ENCODE measurements around the gene TEX53. TPM values are rescaled to one million over a fixed set of nuclear protein-coding genes. Genes with fewer than 3 reads are reported as not detected.

Gene TEX53
- total and polyA plus RNA-seq, 2 donors (not counting 1 experiment from before 2014, with no cell fraction given): not detected

- Mint-ChIP-seq H3K4me3 (no peak overlapping the region), H3K4me1 (peaks cover 2% of the 10 kb centered on the region), H3K27me3 (no peaks in the 10 kb centered on the region), H3K27ac (no peak overlapping the region), H3K9me3 (ENCODE audit: insufficient read depth) (no peaks in the 10 kb centered on the region)
- no peak for ATAC-seq (ENCODE audit: low read depth)
- H3K4me2 ChIP-seq (replicated peaks; ENCODE audit: low read depth, low read length, poor library complexity, severe bottlenecking): no peak overlapping the region
- H3K27me3 ChIP-seq (replicated peaks in 1 of 4; ENCODE audit: control extremely low read depth in 1 of 4, control insufficient read depth in 3 of 4, insufficient read depth in 4 of 4, low read length in 3 of 4): no peaks in the 10 kb centered on the region
- H3K36me3 ChIP-seq (replicated peaks in 1 of 2; ENCODE audit: control extremely low read depth in 1 of 2, control insufficient read depth in 1 of 2, extremely low read depth in 1 of 2, insufficient read depth in 2 of 2, low read length in 1 of 2): peaks cover 19 to 88% of the 10 kb centered on the region in 2 experiments
- intact Hi-C loops (cut with micrococcal nuclease): no loop called here
- H3K4me3 ChIP-seq (ENCODE audit: control extremely low read depth in 1 of 5, extremely low read depth in 1 of 5, insufficient read depth in 1 of 5, low read depth in 2 of 5, low read length in 4 of 5): no peak overlapping the region
- no peak for DNase-seq
- H4K20me1 ChIP-seq (ENCODE audit: control insufficient read depth, insufficient read depth, low read length, poor library complexity, severe bottlenecking): peaks cover 7% of the 10 kb centered on the region
- H3K9ac ChIP-seq (ENCODE audit: low read length): no peak overlapping the region
- H2AFZ ChIP-seq (ENCODE audit: insufficient read depth, low read depth, low read length, poor library complexity, severe bottlenecking): no peak overlapping the region
- ChIA-PET CTCF (interaction anchor here (1.1 kb wide), 1 partner anchor 24 kb away, joined by 5 read pairs; no protein-coding TSS in a partner anchor), POLR2A (no interaction called here)
- no peak for TF ChIP-seq EZH2 (IDR thresholded peaks at IDR 0.05; ENCODE audit: borderline replicate concordance, insufficient read depth, low read depth, low read length, poor library complexity, severe bottlenecking)
- TF ChIP-seq, protein P1, sequence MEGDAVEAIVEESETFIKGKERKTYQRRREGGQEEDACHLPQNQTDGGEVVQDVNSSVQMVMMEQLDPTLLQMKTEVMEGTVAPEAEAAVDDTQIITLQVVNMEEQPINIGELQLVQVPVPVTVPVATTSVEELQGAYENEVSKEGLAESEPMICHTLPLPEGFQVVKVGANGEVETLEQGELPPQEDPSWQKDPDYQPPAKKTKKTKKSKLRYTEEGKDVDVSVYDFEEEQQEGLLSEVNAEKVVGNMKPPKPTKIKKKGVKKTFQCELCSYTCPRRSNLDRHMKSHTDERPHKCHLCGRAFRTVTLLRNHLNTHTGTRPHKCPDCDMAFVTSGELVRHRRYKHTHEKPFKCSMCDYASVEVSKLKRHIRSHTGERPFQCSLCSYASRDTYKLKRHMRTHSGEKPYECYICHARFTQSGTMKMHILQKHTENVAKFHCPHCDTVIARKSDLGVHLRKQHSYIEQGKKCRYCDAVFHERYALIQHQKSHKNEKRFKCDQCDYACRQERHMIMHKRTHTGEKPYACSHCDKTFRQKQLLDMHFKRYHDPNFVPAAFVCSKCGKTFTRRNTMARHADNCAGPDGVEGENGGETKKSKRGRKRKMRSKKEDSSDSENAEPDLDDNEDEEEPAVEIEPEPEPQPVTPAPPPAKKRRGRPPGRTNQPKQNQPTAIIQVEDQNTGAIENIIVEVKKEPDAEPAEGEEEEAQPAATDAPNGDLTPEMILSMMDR (IDR thresholded peaks at IDR 0.05): no peak
- peaks cover 22% of the 10 kb centered on the region for H3K79me2 ChIP-seq (ENCODE audit: control insufficient read depth, insufficient read depth, low read length)
- H3K9me3 ChIP-seq (ENCODE audit: control extremely low read depth in 1 of 3, control insufficient read depth in 2 of 3, insufficient read depth in 1 of 3, low read length in 2 of 3): no peaks in the 10 kb centered on the region
- H3K27ac ChIP-seq (ENCODE audit: low read length in 2 of 2): no peak overlapping the region
- WGBS (ENCODE audit: insufficient coverage): 97% methylated on average over 5 of the region's 7 CpGs
- H3K4me1 ChIP-seq (ENCODE audit: control insufficient read depth in 2 of 2, insufficient read depth in 2 of 2, low read length in 2 of 2): no peaks in the 10 kb centered on the region
Measured at GRCh38 chr9:114629563-114630090, 28.0 kb downstream of the TEX53 start.

DNA sequence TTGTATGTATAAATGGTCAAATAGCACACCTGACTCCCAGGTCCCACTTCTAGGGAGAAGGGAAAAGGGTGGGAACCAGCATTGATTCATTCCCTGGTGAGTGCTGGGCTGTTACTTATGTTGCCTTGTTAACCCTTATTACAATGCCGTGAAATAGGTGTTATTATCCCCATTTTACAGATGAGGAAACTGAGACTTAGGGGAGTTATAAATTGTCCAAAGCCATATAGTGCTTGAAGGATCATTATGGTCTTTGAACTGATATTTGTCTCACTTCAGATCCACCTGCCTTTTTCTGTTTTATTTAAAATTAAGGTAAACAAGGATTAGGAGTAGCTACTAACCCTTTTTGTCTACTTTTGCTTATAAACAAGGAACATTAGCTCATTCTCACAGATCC is 30.1 kb downstream of the TEX53 start:
- H3K4me3 Mint-ChIP-seq: no peak overlapping the region
- Histone ChIP-seq H4K20me1 (ENCODE audit: control insufficient read depth, insufficient read depth, low read length, poor library complexity, severe bottlenecking) (peaks cover 7% of the 10 kb centered on the region), H2AFZ (ENCODE audit: insufficient read depth, low read depth, low read length, poor library complexity, severe bottlenecking) (no peak overlapping the region), H3K79me2 (ENCODE audit: control insufficient read depth, insufficient read depth, low read length) (peaks cover 40% of the 10 kb centered on the region), H3K9ac (ENCODE audit: low read length) (no peak overlapping the region), H3K36me3 (replicated peaks in 1 of 2; ENCODE audit: control extremely low read depth in 1 of 2, control insufficient read depth in 1 of 2, extremely low read depth in 1 of 2, insufficient read depth in 2 of 2, low read length in 1 of 2) (peaks cover 14 to 86% of the 10 kb centered on the region in 2 experiments), H3K9me3 (ENCODE audit: control extremely low read depth in 1 of 3, control insufficient read depth in 2 of 3, insufficient read depth in 1 of 3, low read length in 2 of 3) (no peaks in the 10 kb centered on the region), H3K27me3 (replicated peaks in 1 of 4; ENCODE audit: control extremely low read depth in 1 of 4, control insufficient read depth in 3 of 4, insufficient read depth in 4 of 4, low read length in 3 of 4) (no peaks in the 10 kb centered on the region), H3K4me1 (ENCODE audit: control insufficient read depth in 2 of 2, insufficient read depth in 2 of 2, low read length in 2 of 2) (no peaks in the 10 kb centered on the region), H3K4me3 (ENCODE audit: control extremely low read depth in 1 of 5, extremely low read depth in 1 of 5, insufficient read depth in 1 of 5, low read depth in 2 of 5, low read length in 4 of 5) (no peak overlapping the region), H3K4me2 (replicated peaks; ENCODE audit: low read depth, low read length, poor library complexity, severe bottlenecking) (no peak overlapping the region), H3K27ac (ENCODE audit: low read length in 2 of 2) (no peak overlapping the region)
- DNase-seq (no peak), ATAC-seq (ENCODE audit: low read depth) (no peak)
- H3K27me3 Mint-ChIP-seq: no peaks in the 10 kb centered on the region
- no peak overlapping the region for H3K27ac Mint-ChIP-seq
- no CpG with 5 or more reads among the region's 1 CpG for whole genome bisulfite sequencing (ENCODE audit: insufficient coverage)
- intact Hi-C loops (cut with micrococcal nuclease): no loop called here
- TF ChIP-seq EZH2 (IDR thresholded peaks at IDR 0.05; ENCODE audit: borderline replicate concordance, insufficient read depth, low read depth, low read length, poor library complexity, severe bottlenecking): no peak
- TF ChIP-seq, protein P1 (IDR thresholded peaks at IDR 0.05): no peak
- ChIA-PET CTCF (interaction anchor here (1.1 to 1.5 kb wide), 3 partner anchors 26 to 35 kb away, joined by 3 to 4 read pairs (median 4); no protein-coding TSS in a partner anchor), POLR2A (no interaction called here)
- peaks cover 4% of the 10 kb centered on the region for H3K4me1 Mint-ChIP-seq
- H3K9me3 Mint-ChIP-seq (ENCODE audit: insufficient read depth): no peaks in the 10 kb centered on the region
